ENCODE data around the gene NARS2.
"Not testable (repeated sequence)": the region's sequence is repeated elsewhere in the genome, so short reads cannot be mapped to it uniquely, and the experiment has no call there.

Gene NARS2

DNA sequence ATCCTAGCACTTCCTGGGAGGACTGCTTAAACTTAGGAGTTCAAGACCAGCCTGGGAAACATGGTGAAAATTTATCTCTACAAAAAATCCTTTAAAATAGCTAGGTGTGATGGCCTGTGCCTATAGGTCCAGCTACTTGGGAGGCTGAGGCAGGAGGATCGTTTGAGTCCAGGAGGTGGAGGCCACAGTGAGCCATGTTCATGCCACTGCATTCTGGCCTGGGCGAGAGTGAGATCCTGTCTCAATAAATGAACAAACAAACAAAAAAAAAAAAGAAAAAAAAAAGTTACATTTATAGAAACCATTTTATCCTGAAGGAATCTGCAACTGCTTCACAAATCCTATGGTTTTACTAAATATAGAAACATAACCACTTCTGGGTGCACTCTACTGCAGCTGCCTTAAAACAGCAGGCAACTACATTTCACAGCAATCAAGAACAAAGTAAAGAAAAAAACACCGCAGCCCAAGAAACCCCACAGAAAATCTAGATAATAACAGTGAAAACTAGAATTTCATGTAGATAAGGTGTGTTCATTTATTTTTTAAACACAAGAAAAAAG is 81.2 kb downstream of the NARS2 start:
- in situ Hi-C loops (cut with HindIII; ENCODE audit: low sequenced_read_pairs) = no loop called here

DNA sequence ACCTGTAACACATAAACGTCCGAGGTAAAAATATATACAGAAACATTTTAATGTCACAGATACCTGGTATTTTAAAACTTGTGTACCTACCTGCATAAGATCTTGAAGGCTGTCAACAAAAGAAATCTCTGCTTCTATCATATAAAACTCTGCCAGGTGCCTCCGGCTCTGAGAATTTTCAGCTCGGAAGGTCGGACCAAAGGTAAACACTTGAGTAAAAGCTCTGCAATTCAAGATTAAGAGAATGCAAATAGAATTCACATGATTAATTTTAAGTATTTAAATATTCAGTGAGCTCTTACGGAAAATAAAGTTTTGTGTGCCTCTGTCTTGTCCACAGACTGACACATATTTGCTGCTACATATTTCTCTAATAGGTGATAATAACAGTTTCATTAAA is 81.7 kb downstream of the NARS2 start:
- in situ Hi-C loops (cut with HindIII; ENCODE audit: low sequenced_read_pairs) = no loop called here

DNA sequence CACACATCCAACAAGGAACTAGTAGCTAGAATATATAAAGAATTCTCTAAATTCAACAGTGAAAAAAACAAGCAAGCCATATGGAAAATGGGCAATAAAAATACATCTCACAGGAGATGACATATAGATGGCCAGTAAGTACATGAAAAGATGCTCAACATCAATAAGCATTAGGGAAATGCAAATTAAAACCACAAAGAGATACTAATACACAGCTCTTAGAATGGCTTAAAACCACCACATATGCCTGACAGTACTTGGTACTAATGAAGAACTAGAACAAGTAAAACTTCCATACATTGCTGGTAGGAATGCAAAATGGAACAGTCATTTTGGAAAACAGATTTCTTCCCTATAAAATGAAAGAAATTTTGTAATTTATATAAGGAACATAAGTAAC is 85.5 kb downstream of the NARS2 start:
- in situ Hi-C loops (cut with HindIII; ENCODE audit: low sequenced_read_pairs) = no loop called here

DNA sequence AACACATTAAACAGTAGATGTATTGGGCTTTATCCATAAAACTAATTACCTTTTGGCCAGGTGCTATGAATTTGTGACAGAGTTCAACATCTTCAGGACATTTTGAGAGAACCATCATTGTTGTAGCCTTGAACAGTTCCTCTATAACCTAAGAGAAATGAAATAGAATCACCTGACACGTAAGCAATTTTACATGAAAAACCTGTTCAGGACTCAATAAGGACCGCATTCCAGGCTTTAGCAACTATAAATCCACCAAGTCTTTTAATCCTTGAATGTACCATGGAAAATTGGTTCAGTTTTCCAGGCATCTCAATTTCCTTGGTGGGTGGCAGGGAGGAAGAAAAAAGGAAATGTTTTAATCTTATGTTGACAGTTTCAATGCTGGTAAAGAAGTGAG is 96.1 kb downstream of the NARS2 start:
- in situ Hi-C loops (cut with HindIII; ENCODE audit: low sequenced_read_pairs) = no loop called here

DNA sequence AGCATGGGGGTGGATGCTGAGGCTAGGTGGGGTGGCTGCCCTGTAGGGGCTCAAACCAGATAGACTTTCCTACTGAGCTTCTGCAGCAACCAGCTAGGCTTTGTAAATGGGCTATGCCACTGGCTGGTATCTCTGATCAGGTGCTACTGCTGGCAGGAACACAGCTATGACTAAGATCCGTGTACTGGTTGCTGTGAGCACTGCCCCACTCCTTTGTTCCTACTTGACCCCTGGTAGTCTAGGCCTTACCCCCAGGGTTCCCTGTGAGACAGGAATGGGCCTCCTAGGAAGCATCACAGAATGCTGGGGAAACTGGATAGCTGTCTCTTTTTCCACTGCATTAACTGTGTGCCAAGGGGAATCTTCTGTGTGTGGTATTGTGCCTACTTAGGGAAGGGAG is 98.6 kb downstream of the NARS2 start:
- in situ Hi-C loops (cut with HindIII; ENCODE audit: low sequenced_read_pairs) = no loop called here

DNA sequence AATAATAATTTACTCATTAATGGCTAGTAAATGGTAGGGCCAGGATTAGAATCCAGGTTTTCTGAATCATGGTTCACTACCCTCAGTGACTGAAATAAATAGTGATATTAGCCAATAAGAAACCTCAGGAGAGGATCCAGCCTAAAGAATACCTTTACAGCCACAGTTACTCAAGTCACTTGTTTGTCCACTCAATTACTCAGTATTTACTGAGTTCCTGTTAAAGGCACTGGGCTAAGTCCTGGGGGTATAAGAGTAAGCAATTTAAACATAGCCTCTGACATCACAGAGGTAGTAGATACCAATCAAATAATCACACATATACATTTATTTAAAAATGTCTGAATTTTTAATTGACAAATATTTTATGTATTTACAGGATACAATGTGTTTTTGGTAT is 100.2 kb downstream of the NARS2 start:
- in situ Hi-C loops (cut with HindIII; ENCODE audit: low sequenced_read_pairs) = no loop called here

DNA sequence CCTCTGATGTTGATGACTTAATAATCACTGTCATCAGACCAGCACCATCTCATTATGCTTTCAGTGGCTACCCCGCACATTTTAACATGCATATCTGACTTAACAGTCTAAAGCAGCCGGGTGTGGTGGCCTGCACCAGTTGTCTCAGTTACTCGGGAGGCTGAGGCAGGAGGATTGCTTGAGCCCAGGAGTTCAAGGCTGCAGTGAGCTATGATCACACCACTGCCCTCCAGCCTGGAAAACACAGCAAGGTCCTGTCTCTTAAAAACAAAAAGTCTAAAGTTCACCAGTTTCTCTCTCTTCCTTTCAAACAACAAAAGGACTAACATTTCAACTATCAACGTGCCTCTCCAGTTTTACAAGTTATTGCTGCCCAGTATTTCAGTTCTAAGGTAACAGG is 101.8 kb downstream of the NARS2 start:
- in situ Hi-C loops (cut with HindIII; ENCODE audit: low sequenced_read_pairs) = no loop called here

DNA sequence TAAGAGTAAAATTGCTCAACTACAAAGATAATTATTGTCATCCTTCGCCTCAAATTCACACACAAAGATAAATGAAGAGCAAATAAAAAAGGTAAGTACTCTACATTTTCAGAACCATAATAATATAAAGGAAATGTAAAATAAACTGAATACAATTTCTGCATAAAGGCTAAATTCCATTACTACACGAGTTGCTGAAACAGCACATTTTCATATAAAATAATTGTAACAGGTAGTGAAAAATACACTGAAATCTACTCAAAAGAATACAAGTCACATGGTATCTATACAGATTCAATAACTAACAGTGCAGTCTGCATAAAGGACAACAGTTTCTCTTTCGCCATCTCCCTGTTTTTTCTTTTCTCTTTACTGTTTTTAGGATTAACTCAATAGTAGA is 102.3 kb downstream of the NARS2 start:
- in situ Hi-C loops (cut with HindIII; ENCODE audit: low sequenced_read_pairs) = no loop called here

DNA sequence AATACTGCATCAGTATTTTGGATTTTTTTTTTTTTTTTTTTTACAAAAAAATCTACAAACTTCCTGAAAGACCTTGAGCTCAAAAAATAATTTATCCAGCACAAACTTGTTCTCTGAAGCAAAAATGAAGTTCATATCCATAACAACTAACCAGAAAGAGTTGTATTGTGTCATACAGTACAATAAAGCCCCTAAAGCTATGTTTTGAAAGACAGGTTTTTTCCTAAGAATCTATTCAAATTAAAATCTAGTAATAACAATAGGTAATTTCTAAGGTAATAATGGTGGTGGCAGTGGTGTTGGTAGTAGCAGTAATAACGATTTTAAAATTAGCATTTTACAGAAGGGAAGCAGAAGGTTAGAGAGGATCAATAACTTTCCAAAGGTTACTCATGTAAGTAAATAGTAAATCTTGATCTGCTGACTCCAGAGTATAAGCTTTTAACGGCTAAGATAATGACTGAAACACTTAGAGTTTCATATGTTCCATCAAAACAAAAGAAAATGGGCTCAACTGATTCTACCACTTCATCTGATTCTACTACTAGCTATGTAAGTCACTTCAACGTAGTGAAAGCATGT is 103.7 kb downstream of the NARS2 start:
- in situ Hi-C loops (cut with HindIII; ENCODE audit: low sequenced_read_pairs) = no loop called here

DNA sequence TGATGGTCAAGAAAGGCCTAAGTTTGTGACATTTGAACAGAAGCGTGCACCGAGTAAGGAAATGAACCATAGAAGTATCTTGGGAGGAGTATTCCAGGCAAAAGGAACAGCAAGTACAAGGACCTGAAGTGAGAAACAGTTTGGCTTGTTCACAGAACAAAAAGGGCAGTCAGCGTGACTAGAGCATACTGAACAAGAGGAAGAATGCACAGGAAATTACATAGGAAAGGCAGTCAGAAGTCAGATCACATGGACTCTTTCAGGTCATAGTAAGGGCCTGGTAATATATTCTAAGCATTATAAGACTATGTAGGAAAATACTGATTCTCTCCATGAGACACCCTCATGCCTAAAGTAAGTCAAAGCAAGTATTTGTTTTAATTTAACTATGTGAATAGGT is 104.8 kb downstream of the NARS2 start:
- in situ Hi-C loops (cut with HindIII; ENCODE audit: low sequenced_read_pairs) = no loop called here

DNA sequence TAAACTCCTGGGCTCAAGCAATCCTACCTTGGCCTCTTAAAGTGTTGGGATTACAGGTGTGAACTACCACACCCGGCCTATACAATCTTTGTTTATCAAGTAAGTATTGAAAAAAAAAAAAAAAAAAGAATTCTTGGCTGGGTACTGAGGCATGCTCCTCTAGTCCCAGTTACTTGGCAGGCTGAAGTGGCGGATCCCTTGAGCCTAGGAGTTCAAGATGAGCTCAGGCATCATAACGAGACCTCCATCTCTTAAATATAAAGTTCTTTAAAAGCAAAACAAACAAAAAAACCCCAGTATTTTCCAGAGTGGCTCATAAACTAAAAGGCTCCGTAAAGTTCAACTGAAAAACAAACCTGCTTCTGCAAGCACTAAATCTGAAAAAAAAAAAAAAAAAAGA is 106.7 kb downstream of the NARS2 start:
- in situ Hi-C loops (cut with HindIII; ENCODE audit: low sequenced_read_pairs) = no loop called here

DNA sequence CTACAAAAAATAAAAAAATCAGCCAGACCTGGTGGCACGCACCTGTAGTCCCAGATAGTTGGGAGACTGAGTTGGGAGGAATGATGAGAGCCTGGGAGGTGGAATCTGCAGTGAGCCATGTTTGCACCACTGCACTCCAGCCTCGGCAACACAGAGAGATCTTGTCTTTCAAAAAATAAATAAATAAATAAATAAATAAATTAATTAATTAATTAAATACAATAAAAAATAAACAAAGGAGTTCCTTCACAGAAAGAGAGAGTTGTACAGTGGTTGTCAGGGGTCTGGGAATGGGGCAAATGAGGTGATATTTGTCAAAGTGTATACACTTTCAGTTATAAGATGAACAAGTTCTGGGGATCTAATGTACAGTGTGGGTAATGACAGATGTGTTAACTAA is 107.3 kb downstream of the NARS2 start:
- in situ Hi-C loops (cut with HindIII; ENCODE audit: low sequenced_read_pairs) = no loop called here

DNA sequence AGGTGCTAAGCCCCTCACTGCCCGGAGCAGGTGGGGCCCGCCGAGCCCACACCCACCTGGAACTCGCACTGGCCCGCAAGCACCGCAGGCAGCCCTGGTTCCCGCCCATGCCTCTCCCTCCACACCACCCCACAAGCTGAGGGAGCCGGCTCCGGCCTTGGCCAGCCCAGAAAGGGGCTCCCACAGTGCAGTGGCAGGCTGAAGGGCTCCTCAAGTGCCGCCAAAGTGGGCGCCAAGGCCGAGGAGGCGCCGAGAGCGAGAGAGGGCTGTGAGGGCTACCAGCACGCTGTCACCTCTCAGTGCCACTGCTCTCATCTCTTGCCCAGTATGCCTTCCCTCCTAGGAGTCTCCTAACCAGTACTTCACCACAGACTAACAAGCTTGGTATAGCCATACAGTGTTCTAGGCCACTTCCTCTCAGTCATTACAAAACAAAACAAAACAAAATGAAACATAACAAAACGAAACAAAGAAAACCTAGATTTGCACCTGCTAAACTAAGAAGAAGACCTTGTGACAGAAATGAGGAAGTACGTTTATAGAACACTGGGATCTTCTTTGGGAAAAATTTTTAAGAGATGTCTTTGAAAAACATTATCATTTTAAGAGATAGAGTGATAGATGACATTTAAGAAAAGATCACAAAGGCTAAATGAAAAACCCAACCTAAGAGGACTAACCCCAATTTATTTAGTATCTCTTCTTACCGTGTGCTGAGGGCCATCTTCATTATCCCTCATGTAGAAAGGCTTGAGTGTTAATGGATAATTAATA is 109.3 kb downstream of the NARS2 start:
- in situ Hi-C loops (cut with HindIII; ENCODE audit: low sequenced_read_pairs) = no loop called here

DNA sequence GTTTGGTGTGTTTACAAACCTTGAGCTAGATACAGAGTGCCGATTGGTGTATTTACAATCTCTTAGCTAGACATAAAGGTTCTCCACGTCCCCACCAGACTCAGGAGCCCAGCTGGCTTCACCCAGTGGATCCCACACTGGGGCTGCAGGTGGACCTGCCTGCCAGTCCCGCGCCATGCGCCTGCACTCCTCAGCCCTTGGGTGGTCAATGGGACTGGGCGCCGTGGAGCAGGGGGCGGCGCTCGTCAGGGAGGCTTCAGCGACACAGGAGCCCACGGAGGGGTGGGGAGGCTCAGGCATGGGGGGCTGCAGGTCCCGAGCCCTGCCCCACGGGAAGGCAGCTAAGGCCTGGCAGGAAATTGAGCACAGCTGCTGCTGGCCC is 109.9 kb downstream of the NARS2 start:
- in situ Hi-C loops (cut with HindIII; ENCODE audit: low sequenced_read_pairs) = not testable (repeated sequence)

DNA sequence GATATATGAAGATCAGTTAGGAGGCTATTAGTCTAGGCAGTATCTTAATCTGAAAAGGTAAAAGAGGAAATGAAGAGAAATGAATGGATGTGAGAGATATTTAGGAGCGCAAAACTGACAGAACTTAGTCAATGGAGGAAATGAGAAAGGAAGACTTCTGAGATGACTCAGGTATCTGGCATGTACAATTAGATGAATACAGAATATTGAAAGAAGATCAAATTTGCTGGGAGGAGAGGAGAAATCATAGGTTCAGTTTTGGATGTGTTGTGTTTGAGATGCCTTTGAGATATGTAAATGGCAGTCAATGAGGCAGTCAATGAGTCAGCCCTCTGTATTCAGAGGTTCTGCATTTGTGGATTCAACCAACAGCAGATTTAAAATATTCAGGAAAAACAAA is 114.2 kb downstream of the NARS2 start:
- in situ Hi-C loops (cut with HindIII; ENCODE audit: low sequenced_read_pairs) = no loop called here

DNA sequence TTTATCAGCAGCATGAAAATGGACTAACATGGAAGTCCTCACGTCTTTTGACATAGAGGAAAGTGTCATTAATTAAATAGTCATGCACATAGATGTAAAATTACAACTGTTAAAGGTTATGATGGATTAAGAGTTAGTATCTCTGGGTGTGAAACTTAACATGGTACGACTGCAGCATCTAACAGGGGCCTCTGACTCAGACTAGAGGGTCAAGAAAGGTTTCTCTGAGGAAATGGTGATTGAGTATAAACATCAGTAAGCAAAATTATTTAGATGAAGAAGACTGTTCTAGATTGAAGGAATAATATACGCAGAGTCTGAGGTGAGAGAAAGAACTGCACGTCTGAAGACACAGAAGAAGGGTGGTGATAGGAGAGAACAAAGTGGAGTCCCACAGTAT is 114.9 kb downstream of the NARS2 start:
- in situ Hi-C loops (cut with HindIII; ENCODE audit: low sequenced_read_pairs) = no loop called here

DNA sequence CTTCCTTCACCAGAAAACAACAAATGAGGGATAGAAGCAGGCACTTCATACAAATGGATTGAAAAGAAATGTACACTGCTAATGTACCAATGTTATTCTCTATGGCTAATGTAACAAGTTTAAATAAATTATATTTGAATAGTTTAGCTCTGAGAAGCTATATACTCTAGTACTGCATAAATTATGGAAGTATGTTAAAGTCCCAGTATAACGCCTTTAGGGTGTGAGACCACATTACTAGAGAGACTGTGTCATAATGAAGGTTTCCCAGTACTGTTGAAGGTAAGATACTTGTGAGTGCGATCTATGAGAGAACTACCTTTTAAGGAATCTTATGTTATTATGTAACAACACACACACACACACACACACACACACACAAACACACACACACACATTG is 117.2 kb downstream of the NARS2 start:
- in situ Hi-C loops (cut with HindIII; ENCODE audit: low sequenced_read_pairs) = no loop called here

DNA sequence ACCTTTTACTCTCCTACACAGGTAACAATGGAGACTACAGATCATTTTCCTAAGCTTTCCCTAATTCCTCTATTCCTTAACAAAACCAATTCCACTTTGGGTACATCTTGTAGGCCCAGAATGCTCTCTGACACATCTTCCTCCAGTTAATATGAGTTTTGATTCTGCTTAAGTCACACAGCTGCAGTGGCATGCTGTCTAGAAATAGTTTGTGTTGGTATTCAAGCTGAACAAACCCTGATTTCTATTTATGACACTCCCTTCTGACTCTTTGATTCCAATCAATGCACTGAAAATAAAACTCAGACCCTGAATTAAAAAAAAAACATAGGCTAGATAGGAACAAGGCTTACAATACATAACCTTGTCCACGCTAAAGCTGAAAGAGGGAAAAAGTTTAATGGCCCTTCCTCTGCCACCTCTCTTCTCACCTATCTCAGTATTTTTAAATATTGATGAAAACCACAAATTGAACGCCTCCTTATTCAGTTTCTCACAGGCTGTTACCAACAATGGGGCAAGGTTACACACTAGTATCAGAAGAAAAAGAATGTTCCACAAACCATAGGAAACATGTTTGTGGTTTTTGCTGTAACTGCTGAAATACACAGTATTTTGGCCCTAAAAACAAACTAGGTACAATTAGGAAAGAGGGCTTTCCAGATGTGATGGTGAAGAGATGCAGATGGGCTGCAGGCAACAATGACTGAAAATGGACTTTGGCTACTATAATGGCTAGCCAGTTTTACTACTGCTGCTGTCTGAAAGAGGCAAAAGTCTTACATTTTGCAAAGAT is 121.3 kb downstream of the NARS2 start:
- in situ Hi-C loops (cut with HindIII; ENCODE audit: low sequenced_read_pairs) = no loop called here

DNA sequence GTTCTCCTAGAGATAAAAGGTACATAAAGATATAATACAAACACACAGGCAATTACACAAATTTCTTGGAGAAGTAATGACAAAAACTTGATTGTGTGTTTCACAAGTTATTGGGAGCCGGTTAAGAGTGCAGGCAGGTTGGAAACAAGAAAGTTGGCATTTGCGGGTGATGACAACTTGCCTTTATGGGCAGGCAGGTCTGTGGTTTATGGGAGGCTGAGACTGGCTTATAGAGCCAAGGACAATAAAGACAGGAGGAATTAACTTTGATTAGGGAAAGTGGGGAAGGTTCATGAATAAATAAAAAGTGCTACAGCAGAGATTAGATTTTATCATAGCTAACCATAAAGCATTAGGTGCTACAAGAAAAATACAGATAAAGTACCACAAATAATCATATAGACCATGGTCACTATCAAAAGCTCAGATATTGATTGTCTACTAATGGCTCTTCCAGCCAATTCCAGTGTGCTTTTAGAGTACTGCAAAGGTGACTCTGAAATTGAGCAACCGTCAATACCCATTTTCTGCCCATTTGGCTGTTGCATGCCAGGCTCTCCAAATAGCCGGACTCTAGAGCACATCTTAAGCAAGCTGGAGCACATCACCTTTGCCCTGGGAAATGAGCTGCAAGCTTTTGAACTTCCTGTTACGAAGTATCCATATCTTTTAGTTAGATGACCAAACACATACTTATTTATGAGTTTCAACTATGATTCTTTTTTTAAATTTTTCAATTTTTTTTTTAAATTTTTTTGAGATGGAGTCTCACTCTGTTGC is 123.1 kb downstream of the NARS2 start:
- in situ Hi-C loops (cut with HindIII; ENCODE audit: low sequenced_read_pairs) = no loop called here

DNA sequence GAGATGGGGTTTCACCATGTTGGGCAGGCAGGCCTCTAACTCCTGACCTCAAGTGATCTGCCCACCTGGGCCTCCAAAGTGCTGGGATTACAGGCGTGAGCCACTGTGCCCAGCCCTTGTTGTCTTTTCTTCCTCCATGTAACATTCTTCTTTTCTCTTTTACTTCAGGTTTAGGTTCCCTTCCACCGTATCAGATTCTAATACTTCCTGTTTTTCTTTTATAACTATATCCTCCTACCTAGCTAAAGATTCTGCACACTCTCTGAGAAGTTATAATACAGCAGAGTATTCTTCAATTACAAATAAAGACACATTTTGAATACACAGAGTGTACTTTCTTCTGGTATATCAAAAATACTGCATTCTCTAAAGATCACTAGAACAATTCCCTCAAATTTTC is 123.8 kb downstream of the NARS2 start:
- in situ Hi-C loops (cut with HindIII; ENCODE audit: low sequenced_read_pairs) = no loop called here

DNA sequence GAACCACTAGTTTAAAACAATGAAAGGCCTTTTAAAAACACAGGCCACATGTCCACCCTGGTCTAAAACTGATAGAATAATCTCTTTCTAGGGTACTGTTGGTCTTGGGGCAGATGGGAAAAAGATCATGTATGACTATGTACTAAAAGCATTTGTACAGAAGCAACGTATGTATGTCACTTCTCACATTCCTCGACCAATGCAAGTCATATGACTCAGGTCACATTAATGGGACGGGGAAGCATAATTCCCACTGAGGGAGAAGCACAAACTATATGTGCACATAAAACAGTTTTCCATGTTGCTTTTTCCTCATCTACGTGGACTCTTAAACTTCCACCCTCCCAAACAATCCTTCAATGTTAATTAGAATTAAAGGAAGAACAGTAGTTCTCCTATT is 124.8 kb downstream of the NARS2 start:
- in situ Hi-C loops (cut with HindIII; ENCODE audit: low sequenced_read_pairs) = no loop called here

Data from DLD1 (cell line).